ENCODE results near the gene KLHL17. TPM values are rescaled to one million over a fixed set of nuclear protein-coding genes. Genes with fewer than 3 reads are reported as not detected.

Gene KLHL17
- total RNA-seq, 1 experiment from 2014 or later, result 58.8 TPM

DNA sequence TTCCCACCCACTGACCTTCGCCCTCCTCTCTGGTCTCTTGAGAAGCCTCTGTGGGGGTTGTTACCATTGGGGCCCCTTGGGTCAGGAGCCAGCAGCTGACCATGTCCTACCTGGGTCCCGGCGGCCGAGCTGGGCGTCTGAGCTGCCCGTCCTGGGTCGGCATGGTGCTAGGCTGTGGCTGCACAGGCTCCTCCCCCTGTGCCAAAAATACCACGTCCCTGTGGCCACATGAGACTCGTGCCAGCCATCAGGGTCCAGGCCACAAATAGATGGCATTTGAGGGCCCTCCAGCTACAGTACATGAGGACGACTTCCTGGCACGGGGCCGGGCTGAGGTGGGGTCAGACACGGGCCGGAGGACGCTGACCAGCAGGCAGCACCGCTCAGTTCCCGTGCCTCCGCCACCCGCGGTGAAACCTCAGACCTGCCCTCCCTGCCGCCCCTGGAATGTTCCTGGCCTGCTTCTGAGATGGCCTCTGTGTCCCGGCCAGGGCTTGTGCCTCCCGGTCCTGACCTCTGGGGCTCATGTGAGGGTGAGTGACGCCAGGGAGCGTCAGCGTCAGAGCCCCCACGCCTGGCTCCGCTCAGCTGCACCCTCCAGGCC lies 21.7 kb downstream of the KLHL17 start, which contains the start of gene PERM1:
PERM1 (minus strand) TSS at position 139 of the 604 bp plus-strand sequence. CDS start 1,064 bp downstream, outside the sequence.
- ChIA-PET POLR2A (interaction anchor here (0.5 kb wide), 1 partner anchor 301 kb away, joined by 4 read pairs; no protein-coding TSS in a partner anchor), CTCF (interaction anchor here (1.2 kb wide), 1 partner anchor 20 kb away, joined by 3 read pairs; no protein-coding TSS in a partner anchor)
- no peak within 1 kb of the TSS for H3K4me3 ChIP-seq (ENCODE audit: low read depth in 2 of 2, low read length in 2 of 2)
- no peaks in the 10 kb centered on the region for H3K36me3 ChIP-seq (ENCODE audit: control insufficient read depth, insufficient read depth, low read length)
- no peaks in the 10 kb centered on the region for H3K9me3 ChIP-seq (ENCODE audit: control insufficient read depth, insufficient read depth, low read depth, low read length)
- H3K4me1 ChIP-seq (ENCODE audit: control insufficient read depth, insufficient read depth, low read length), result no peaks in the 10 kb centered on the region; the same call in 1 of the 2 replicates
- intact Hi-C loops (cut with micrococcal nuclease; ENCODE audit: unreplicated experiment), result no loop called here
- in situ Hi-C loops (cut with HindIII; ENCODE audit: low pct_unique_long_range_greater_than_20kb, low sequenced_read_pairs), result no loop called here
- no TSS peak for BruUV-seq (replicated peaks)
- ATAC-seq (no peak), DNase-seq (ENCODE audit: low read depth, low spot score) (no peak)
- H3K27me3 ChIP-seq (ENCODE audit: control insufficient read depth, insufficient read depth, low read length), result no peaks in the 10 kb centered on the region
- TF ChIP-seq, protein P1, sequence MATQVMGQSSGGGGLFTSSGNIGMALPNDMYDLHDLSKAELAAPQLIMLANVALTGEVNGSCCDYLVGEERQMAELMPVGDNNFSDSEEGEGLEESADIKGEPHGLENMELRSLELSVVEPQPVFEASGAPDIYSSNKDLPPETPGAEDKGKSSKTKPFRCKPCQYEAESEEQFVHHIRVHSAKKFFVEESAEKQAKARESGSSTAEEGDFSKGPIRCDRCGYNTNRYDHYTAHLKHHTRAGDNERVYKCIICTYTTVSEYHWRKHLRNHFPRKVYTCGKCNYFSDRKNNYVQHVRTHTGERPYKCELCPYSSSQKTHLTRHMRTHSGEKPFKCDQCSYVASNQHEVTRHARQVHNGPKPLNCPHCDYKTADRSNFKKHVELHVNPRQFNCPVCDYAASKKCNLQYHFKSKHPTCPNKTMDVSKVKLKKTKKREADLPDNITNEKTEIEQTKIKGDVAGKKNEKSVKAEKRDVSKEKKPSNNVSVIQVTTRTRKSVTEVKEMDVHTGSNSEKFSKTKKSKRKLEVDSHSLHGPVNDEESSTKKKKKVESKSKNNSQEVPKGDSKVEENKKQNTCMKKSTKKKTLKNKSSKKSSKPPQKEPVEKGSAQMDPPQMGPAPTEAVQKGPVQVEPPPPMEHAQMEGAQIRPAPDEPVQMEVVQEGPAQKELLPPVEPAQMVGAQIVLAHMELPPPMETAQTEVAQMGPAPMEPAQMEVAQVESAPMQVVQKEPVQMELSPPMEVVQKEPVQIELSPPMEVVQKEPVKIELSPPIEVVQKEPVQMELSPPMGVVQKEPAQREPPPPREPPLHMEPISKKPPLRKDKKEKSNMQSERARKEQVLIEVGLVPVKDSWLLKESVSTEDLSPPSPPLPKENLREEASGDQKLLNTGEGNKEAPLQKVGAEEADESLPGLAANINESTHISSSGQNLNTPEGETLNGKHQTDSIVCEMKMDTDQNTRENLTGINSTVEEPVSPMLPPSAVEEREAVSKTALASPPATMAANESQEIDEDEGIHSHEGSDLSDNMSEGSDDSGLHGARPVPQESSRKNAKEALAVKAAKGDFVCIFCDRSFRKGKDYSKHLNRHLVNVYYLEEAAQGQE (IDR thresholded peaks at IDR 0.05; ENCODE audit: insufficient read depth in 1 of 2, low read depth in 2 of 2, low read length in 1 of 2), result no peak
- TF ChIP-seq TCF7L2 (IDR thresholded peaks at IDR 0.05; ENCODE audit: low read depth, low read length), result no peak
- no peak for TF ChIP-seq POLR2AphosphoS5 (IDR thresholded peaks at IDR 0.05; ENCODE audit: low read depth, low read length)
- TF ChIP-seq, protein P2, sequence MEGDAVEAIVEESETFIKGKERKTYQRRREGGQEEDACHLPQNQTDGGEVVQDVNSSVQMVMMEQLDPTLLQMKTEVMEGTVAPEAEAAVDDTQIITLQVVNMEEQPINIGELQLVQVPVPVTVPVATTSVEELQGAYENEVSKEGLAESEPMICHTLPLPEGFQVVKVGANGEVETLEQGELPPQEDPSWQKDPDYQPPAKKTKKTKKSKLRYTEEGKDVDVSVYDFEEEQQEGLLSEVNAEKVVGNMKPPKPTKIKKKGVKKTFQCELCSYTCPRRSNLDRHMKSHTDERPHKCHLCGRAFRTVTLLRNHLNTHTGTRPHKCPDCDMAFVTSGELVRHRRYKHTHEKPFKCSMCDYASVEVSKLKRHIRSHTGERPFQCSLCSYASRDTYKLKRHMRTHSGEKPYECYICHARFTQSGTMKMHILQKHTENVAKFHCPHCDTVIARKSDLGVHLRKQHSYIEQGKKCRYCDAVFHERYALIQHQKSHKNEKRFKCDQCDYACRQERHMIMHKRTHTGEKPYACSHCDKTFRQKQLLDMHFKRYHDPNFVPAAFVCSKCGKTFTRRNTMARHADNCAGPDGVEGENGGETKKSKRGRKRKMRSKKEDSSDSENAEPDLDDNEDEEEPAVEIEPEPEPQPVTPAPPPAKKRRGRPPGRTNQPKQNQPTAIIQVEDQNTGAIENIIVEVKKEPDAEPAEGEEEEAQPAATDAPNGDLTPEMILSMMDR (IDR thresholded peaks at IDR 0.05), result no peak
- no peak for TF ChIP-seq SIN3A (IDR thresholded peaks at IDR 0.05; ENCODE audit: borderline replicate concordance, insufficient read depth, low read depth, low read length)
- no peak within 1 kb of the TSS for H3K27ac ChIP-seq (ENCODE audit: low read length)

DNA sequence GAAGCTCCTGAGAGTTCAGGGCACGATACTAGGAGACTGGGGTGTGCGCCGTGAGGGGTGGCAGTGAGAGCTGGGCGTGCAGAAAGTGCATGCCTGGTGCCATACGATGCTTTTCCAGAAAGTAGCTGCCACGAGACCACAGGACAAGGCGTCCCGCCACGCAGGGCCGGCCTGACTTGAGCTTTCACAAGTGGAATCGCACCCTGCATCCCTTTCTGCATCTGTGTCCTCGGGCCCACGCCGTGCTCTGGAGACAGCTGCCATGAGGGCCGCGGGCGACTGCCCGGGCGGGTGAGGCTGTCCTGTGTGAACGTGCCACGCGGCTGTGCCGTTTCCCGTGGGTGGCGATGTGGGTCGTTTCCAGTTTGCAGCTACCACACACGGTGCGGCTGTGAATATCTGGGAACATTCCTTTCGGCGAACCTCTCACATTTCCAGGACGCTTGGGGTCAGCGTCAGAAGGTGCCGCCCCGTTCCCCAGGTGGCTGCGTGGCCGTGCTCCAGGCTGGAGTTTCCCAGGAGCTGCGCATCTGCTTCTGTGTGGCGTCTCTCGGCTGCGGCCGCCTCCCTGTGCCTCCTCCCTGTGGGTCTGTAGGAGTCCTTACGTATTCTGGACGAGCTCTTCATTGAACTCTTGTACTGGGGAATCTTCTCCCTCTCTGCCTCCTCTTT lies 22.5 kb downstream of the KLHL17 start:
- no peaks in the 10 kb centered on the region for H3K36me3 ChIP-seq (ENCODE audit: control insufficient read depth, insufficient read depth, low read length)
- H3K9me3 ChIP-seq (ENCODE audit: control insufficient read depth, insufficient read depth, low read depth, low read length), result no peaks in the 10 kb centered on the region
- ATAC-seq (no peak), DNase-seq (ENCODE audit: low read depth, low spot score) (no peak)
- intact Hi-C loops (cut with micrococcal nuclease; ENCODE audit: unreplicated experiment) (no loop called here), in situ Hi-C loops (cut with HindIII; ENCODE audit: low pct_unique_long_range_greater_than_20kb, low sequenced_read_pairs) (no loop called here)
- H3K27me3 ChIP-seq (ENCODE audit: control insufficient read depth, insufficient read depth, low read length), result no peaks in the 10 kb centered on the region
- H3K4me1 ChIP-seq (ENCODE audit: control insufficient read depth, insufficient read depth, low read length), result no peaks in the 10 kb centered on the region; the same call in 1 of the 2 replicates
- no peak overlapping the region for H3K4me3 ChIP-seq (ENCODE audit: low read depth in 2 of 2, low read length in 2 of 2)
- POLR2A ChIA-PET, result interaction anchor here (0.5 to 0.7 kb wide), 3 partner anchors 300 to 395 kb away, joined by 3 to 4 read pairs (median 3); no protein-coding TSS in a partner anchor
- CTCF ChIA-PET, result interaction anchor here (0.5 to 2.2 kb wide), 2 partner anchors 80 to 268 kb away, joined by 5 to 9 read pairs; no protein-coding TSS in a partner anchor
- TF ChIP-seq, protein P2 (IDR thresholded peaks at IDR 0.05), result no peak
- TF ChIP-seq TCF7L2 (IDR thresholded peaks at IDR 0.05; ENCODE audit: low read depth, low read length), result no peak
- TF ChIP-seq SIN3A (IDR thresholded peaks at IDR 0.05; ENCODE audit: borderline replicate concordance, insufficient read depth, low read depth, low read length), result no peak
- TF ChIP-seq, protein P1 (IDR thresholded peaks at IDR 0.05; ENCODE audit: insufficient read depth in 1 of 2, low read depth in 2 of 2, low read length in 1 of 2), result no peak
- no peak for TF ChIP-seq POLR2AphosphoS5 (IDR thresholded peaks at IDR 0.05; ENCODE audit: low read depth, low read length)
- BruUV-seq (replicated peaks), result no TSS peak
- no peak overlapping the region for H3K27ac ChIP-seq (ENCODE audit: low read length)
